Activated T-cell treated with anti-CD3 and anti-CD28 coated beads, Interleukin-2, amount 50 U/mL, for 72 hours (primary cell): ENCODE measurements around the gene ENKD1. TPM values are rescaled to one million over a fixed set of nuclear protein-coding genes. Genes with fewer than 3 reads are reported as not detected.
A peak's percentile ranks its signal among the peaks of the same experiment; 100 is the strongest.

ENCODE experiments used
- ATAC-seq, 2 donors: fragments of 150-1000 bp; cut with Tn5 transposase; replicated peaks in 1 of 2; 2 replicates each; pipeline ENCODE4 v1.10.0; 2021; ENCODE audit warnings: moderate library complexity in 2 of 2, mild to moderate bottlenecking in 1 of 2
- DNase-seq, 2 donors: peaks; one replicate each; pipeline ENCODE4 v3.0.0; 2021 to 2022; ENCODE audit warnings: mixed read lengths in 1 of 2
- H3K27ac Mint-ChIP-seq: one replicate; pipeline ENCODE4 v1.8.0; 2022; ENCODE audit warnings: mild to moderate bottlenecking, moderate library complexity, mixed read lengths
- H3K27me3 Mint-ChIP-seq: one replicate; pipeline ENCODE4 v1.8.0; 2022; ENCODE audit warnings: low read depth, mixed read lengths
- H3K36me3 Mint-ChIP-seq, 2 donors: one replicate each; pipeline ENCODE4 v1.8.0; 2022; ENCODE audit warnings: mixed read lengths in 2 of 2, mild to moderate bottlenecking in 1 of 2; ENCODE audit not compliant: insufficient read depth in 2 of 2
- H3K4me1 Mint-ChIP-seq: one replicate; pipeline ENCODE4 v1.8.0; 2022; ENCODE audit warnings: low read depth, mixed read lengths
- H3K4me3 Mint-ChIP-seq, 2 donors: one replicate each; pipeline ENCODE4 v1.8.0; 2022; ENCODE audit warnings: mild to moderate bottlenecking in 2 of 2, mixed read lengths in 2 of 2, moderate library complexity in 2 of 2
- H3K9me3 Mint-ChIP-seq, 2 donors: one replicate each; pipeline ENCODE4 v1.8.0; 2022; ENCODE audit warnings: mixed read lengths in 2 of 2
- total RNA-seq, 2 donors: library from RNA; stranded (reverse); gene quantifications; one replicate each; pipeline ENCODE4 v1.2.3, GENCODE V29; 2022

The ENKD1 gene
- total RNA-seq, 2 donors from 2014 or later: 12.0 to 18.3 TPM

- H3K27me3 Mint-ChIP-seq: no peaks in the 10 kb centered on the region
- H3K4me3 Mint-ChIP-seq: no peak overlapping the region
- H3K27ac Mint-ChIP-seq: no peak overlapping the region
- peaks cover 1 to 2% of the 10 kb centered on the region in 2 donors for H3K36me3 Mint-ChIP-seq
- ATAC-seq: no peak
- H3K4me1 Mint-ChIP-seq: peaks cover 44% of the 10 kb centered on the region
- no peaks in the 10 kb centered on the region for H3K9me3 Mint-ChIP-seq
- no peak for DNase-seq
These were observed 1.7 kb downstream of the ENKD1 start for GRCh38 chr16:67664871-67665270.

DNA sequence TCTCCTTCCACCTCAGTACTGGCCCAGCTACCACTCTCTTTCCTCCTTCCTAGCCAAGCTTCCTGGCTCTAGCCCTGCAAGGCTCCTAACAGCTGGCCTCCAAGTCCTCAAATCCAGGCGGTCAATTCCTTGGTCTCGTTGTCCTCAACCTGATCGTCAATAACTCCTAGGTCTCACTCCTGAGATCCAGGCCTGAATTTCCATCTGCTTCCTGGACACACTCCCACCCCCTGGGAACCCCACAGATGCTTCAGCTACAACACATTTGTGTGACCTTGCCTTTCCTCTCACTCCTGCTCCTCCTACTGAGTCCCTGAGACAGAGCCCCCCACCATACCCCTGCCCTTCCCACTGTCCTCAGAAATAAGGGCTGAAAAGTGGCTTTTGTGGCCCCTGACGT is 2.3 kb downstream of the ENKD1 start:
- H3K27me3 Mint-ChIP-seq: no peaks in the 10 kb centered on the region
- no peak overlapping the region for H3K27ac Mint-ChIP-seq
- peaks cover 5% of the 10 kb centered on the region in 2 donors for H3K36me3 Mint-ChIP-seq
- DNase-seq (no peak), ATAC-seq (no peak)
- H3K9me3 Mint-ChIP-seq: no peaks in the 10 kb centered on the region
- H3K4me1 Mint-ChIP-seq: peaks cover 46% of the 10 kb centered on the region
- H3K4me3 Mint-ChIP-seq: no peak overlapping the region

GRCh38 chr16:67663877-67664222 is 2.7 kb downstream of the ENKD1 start:
- no peak for ATAC-seq
- H3K27me3 Mint-ChIP-seq: no peaks in the 10 kb centered on the region
- no peak overlapping the region for H3K4me3 Mint-ChIP-seq
- no peak overlapping the region for H3K27ac Mint-ChIP-seq
- H3K9me3 Mint-ChIP-seq: no peaks in the 10 kb centered on the region
- H3K4me1 Mint-ChIP-seq: peaks cover 50% of the 10 kb centered on the region
- no peak for DNase-seq
- peaks cover 5 to 7% of the 10 kb centered on the region in 2 donors for H3K36me3 Mint-ChIP-seq

GRCh38 chr16:67663151-67663876 is 3.2 kb downstream of the ENKD1 start:
- Mint-ChIP-seq H3K4me3 (no peak overlapping the region), H3K4me1 (peaks cover 54% of the 10 kb centered on the region), H3K9me3 (no peaks in the 10 kb centered on the region), H3K36me3 (peaks cover 5 to 7% of the 10 kb centered on the region in 2 donors), H3K27ac (no peak overlapping the region), H3K27me3 (no peaks in the 10 kb centered on the region)
- ATAC-seq (no peak), DNase-seq (peak; percentile 44 to 62)

DNA sequence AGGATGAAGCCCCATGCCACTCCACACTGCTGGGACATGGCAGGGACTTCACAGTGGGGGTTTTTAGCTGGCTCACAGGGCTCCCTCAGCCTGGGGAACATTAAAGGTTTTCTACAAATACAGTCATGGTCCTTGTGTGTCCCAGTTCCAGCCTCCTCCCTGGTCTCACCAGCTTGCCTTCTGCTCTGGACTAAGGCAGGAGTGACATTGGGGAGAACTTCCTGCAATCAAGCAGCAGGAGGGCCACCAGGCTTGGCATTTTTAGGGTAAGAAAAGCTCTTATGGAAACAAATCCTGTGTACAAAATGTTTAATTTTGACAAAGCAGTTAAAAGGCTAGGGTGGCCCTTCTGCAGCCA is 3.9 kb downstream of the ENKD1 start:
- DNase-seq (no peak), ATAC-seq (no peak)
- peaks cover 5 to 7% of the 10 kb centered on the region in 2 donors for H3K36me3 Mint-ChIP-seq
- H3K27ac Mint-ChIP-seq: no peak overlapping the region
- no peaks in the 10 kb centered on the region for H3K27me3 Mint-ChIP-seq
- peaks cover 49% of the 10 kb centered on the region for H3K4me1 Mint-ChIP-seq
- H3K9me3 Mint-ChIP-seq: no peaks in the 10 kb centered on the region
- H3K4me3 Mint-ChIP-seq: no peak overlapping the region

- Mint-ChIP-seq H3K27ac (no peak overlapping the region), H3K36me3 (peaks cover 5 to 7% of the 10 kb centered on the region in 2 donors), H3K9me3 (no peaks in the 10 kb centered on the region), H3K4me1 (peaks cover 44% of the 10 kb centered on the region), H3K27me3 (no peaks in the 10 kb centered on the region), H3K4me3 (peak overlapping the region; percentile 91 to 95)
- DNase-seq (no peak), ATAC-seq (no peak)
These were observed 4.5 kb downstream of the ENKD1 start for GRCh38 chr16:67661886-67662652.

- Mint-ChIP-seq H3K27ac (no peak overlapping the region), H3K36me3 (peaks cover 5 to 7% of the 10 kb centered on the region in 2 donors), H3K4me1 (peaks cover 37% of the 10 kb centered on the region), H3K27me3 (no peaks in the 10 kb centered on the region), H3K4me3 (peak overlapping the region; percentile 91 to 95), H3K9me3 (no peaks in the 10 kb centered on the region)
- no peak for ATAC-seq
- DNase-seq: no peak
These were observed 5.3 kb downstream of the ENKD1 start for GRCh38 chr16:67661101-67661761.

- Mint-ChIP-seq H3K4me3 (peak within 1 kb of the TSS; percentile 93 to 95), H3K36me3 (peaks cover 7 to 9% of the 10 kb centered on the region in 2 donors), H3K27ac (peak within 1 kb of the TSS; percentile 92), H3K9me3 (no peaks in the 10 kb centered on the region), H3K27me3 (no peaks in the 10 kb centered on the region), H3K4me1 (peaks cover 36% of the 10 kb centered on the region)
- DNase-seq (peak; percentile 97 to 99), ATAC-seq (peak; percentile 87 to 89)
These were observed 6.0 kb downstream of the ENKD1 start, which contains the start of gene PARD6A for GRCh38 chr16:67660564-67661028. TSS of gene PARD6A (plus strand) at chr16:67660960. CDS start at chr16:67661039, 79 bp downstream.

GRCh38 chr16:67659675-67660563 is 6.6 kb downstream of the ENKD1 start, which contains the start of gene ACD:
TSS of gene ACD (minus strand) at chr16:67660260. CDS start at chr16:67660220, 40 bp downstream.
- Mint-ChIP-seq H3K27ac (peak within 1 kb of the TSS; percentile 92), H3K9me3 (no peaks in the 10 kb centered on the region), H3K4me3 (peak within 1 kb of the TSS; percentile 93 to 95), H3K36me3 (peaks cover 8 to 11% of the 10 kb centered on the region in 2 donors), H3K4me1 (peaks cover 31% of the 10 kb centered on the region), H3K27me3 (no peaks in the 10 kb centered on the region)
- ATAC-seq (peak; percentile 67 to 74), DNase-seq (peak; percentile 95 to 98)

GRCh38 chr16:67658849-67659674 is 7.5 kb downstream of the ENKD1 start:
- no peaks in the 10 kb centered on the region for H3K27me3 Mint-ChIP-seq
- peak in 1 of 2 donors; percentile 25 for DNase-seq
- no peak for ATAC-seq
- H3K9me3 Mint-ChIP-seq: no peaks in the 10 kb centered on the region
- H3K4me3 Mint-ChIP-seq: peak overlapping the region; percentile 93 to 95
- H3K4me1 Mint-ChIP-seq: peaks cover 25% of the 10 kb centered on the region
- H3K36me3 Mint-ChIP-seq: peaks cover 8 to 11% of the 10 kb centered on the region in 2 donors
- peak overlapping the region; percentile 80 for H3K27ac Mint-ChIP-seq

GRCh38 chr16:67657751-67658518 is 8.6 kb downstream of the ENKD1 start:
- H3K4me1 Mint-ChIP-seq: peaks cover 25% of the 10 kb centered on the region
- no peaks in the 10 kb centered on the region for H3K27me3 Mint-ChIP-seq
- DNase-seq (no peak), ATAC-seq (no peak)
- H3K9me3 Mint-ChIP-seq: no peaks in the 10 kb centered on the region
- H3K36me3 Mint-ChIP-seq: peaks cover 8 to 11% of the 10 kb centered on the region in 2 donors
- H3K4me3 Mint-ChIP-seq: peak overlapping the region in 1 of 2 donors; percentile 95
- H3K27ac Mint-ChIP-seq: peak overlapping the region; percentile 4
